Measurements from ENCODE around the gene EFNB2. TPM values are rescaled to one million over a fixed set of nuclear protein-coding genes. Genes with fewer than 3 reads are reported as not detected.

Gene EFNB2
- total RNA-seq, 1 experiment from 2014 or later = 12.3 TPM

DNA sequence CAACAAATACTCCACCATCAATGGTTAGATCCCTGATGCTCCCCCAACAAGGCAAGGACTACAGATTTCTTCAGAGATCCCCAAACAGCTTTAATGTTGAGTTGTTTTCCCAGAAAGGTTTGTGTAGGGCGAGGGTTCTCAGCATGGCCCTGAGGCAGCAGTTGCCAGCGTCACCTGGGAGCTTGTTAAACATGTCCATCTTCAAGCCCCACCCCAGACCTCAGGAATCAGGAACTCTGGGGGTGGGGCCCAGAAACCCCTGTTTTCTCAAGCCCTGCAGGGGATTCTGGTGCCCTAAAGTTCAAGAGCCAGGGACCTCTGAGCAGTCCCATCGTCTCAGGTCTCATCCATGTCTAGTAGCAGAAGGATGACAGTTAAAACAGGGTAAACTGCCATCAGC lies 9.6 kb downstream of the EFNB2 start:
- no peak for DNase-seq (ENCODE audit: low read depth)

DNA sequence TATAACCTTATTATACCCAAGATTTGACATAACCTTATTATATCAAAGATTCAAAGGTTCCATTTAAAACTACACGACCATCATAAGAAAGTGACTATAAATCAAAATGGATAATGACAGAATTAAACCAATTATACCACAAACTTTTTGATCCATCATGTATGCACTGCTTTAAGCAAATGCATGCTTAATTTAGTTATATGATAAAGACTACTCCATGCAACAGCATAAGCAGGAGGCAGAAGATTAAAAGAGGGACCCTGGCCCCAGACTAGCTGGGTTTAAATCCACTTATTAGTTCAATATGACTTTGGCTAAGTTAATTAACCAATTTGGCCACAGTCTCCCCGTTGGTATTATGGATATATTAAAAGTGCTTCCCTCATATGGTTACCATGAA lies 11.4 kb downstream of the EFNB2 start:
- no peak for DNase-seq (ENCODE audit: low read depth)

- no peak for DNase-seq (ENCODE audit: low read depth)
Measured at GRCh38 chr13:106523576-106523975, 11.9 kb downstream of the EFNB2 start.

DNA sequence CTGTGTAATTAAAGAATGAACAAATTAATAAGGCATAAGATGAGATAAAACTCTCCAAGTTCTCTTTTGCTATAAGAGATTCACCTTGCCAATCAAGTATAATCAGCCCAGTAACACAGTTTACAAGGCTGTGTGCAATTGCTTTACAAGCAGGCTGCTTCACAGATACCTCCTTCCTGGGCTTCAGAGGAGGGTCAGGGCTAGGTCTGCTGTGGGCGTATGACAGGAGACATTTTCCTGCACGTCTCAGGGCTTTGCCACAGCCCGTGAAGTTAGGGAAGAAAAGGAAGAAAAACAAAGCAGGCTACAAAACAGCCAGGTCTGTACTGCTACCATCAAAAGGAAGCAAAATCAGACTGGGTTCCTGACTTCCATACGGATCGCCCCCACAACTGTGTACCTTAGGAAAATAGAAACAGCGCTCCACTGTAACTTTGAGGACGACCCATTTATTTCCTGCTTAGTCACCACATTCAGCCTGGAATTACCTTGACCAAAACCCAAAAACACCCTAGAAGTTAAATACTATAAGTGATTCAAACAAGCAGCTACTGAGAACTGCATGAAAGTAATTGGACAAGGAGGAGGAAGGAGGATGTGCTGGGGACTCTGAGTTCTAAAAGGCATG lies 12.4 kb downstream of the EFNB2 start:
- no peak for DNase-seq (ENCODE audit: low read depth)

- no peak for DNase-seq (ENCODE audit: low read depth)
Measured at GRCh38 chr13:106522112-106522705, 13.3 kb downstream of the EFNB2 start.

GRCh38 chr13:106521095-106521799 lies 14.2 kb downstream of the EFNB2 start:
- DNase-seq (ENCODE audit: low read depth) = no peak

- DNase-seq (ENCODE audit: low read depth) = no peak
Measured at GRCh38 chr13:106520251-106521054, 15.0 kb downstream of the EFNB2 start.

DNA sequence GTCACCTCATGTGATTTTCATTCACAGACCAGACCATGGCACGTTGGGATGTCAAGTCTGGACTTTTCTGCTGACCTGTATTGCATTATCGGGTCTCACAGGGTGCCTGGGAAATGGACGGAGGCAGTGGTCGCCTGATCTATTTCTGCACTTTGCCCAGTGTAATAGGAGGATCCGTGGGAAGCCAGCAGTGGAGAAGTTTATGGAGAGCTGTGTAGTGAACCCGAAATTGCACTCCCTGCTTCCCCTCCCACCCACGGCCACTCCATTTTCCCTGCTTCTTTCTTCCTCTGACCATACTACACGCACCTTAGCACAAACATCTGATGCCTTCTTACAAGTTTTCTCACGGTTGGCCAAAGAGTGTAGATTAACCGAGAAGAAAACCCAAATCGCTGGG lies 16.9 kb downstream of the EFNB2 start:
- DNase-seq (ENCODE audit: low read depth) = no peak

DNA sequence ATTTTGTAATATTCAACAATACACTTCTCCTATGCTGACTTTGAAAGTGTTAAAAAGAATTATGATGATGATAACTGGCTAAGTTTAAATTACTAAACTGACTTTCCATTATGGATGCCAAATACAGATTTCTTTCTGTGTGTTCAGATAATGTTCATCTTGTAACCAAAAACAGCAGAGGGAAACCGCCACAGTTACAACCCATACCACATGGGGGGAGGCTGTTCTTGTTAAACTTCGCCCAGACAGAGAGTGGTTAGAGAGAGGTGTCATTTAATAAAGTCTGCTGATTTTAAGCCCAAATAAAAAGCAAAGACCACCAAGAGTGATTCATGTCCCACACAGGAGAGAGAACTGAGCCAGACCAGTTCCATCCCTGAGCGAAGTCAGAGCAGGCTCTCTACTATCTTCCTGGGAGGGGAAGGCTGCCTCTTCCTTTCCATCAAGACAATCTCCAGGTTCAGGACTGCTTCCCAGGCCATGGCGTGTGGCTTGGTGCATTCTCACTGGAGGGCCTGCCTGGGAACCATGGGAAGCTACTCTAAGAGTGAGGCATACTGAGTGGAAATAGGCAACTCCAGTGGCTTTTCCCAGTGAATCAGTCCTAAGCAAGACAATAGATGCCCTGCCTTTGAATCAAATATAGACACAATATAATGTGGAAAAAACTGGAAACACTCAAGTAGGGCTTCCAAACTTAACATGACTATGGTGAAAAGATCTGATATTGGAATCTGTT lies 18.2 kb downstream of the EFNB2 start:
- no peak for DNase-seq (ENCODE audit: low read depth)

- DNase-seq (ENCODE audit: low read depth) = no peak
Measured at GRCh38 chr13:106515635-106516254, 19.7 kb downstream of the EFNB2 start.

- no peak for DNase-seq (ENCODE audit: low read depth)
Measured at GRCh38 chr13:106514928-106515634, 20.4 kb downstream of the EFNB2 start.

DNA sequence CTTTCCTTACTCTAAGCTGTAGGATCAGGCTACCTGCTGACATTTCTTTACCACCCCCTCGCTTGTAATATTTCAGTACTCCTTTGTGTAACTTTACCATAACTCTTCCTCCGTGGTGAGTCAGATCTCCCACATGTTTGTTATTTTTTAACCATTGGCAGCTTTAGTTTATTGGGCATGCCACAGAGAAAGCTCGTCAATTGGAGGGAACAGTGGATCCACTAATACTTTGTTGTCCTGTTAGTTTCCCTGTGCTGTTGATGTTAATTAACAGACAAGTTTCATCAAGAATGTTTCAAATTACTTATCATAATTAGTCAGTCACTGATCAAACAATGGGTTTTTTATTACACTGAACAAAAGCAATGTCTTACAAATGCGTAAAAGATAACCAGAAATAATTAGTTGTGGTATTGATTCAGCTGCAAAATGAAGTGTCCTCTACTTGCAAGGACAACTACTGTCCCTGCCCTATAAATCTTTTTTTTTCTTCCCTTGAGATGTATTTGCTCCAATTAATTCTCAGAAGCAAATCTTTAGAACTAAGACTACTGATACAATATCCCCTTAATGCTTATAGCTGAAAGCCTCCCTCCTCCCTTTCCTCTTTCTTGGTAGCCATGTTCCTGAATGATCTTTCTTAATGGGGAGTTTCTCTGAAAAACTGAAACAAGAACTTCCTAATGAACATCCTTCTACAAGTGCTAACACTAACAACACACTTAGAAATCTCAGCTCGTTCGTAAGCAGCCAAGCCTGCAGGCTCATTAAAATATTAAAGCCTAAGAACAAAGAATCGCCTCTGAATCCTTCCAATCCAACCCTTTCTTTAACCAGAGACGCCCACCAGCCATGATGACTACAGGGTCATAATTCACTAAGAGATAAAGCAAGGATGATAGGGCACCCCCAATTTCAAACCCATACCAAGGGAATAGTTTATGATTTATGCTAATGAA lies 22.2 kb downstream of the EFNB2 start:
- peak; percentile 59 for DNase-seq (ENCODE audit: low read depth)

GRCh38 chr13:106507560-106508274 lies 27.7 kb downstream of the EFNB2 start:
- peak; percentile 85 for DNase-seq (ENCODE audit: low read depth)

- DNase-seq (ENCODE audit: low read depth) = no peak
Measured at GRCh38 chr13:106506286-106506685, 29.2 kb downstream of the EFNB2 start.

- DNase-seq (ENCODE audit: low read depth) = no peak
Measured at GRCh38 chr13:106505732-106506131, 29.7 kb downstream of the EFNB2 start.

- DNase-seq (ENCODE audit: low read depth) = no peak
Measured at GRCh38 chr13:106505295-106505694, 30.2 kb downstream of the EFNB2 start.

DNA sequence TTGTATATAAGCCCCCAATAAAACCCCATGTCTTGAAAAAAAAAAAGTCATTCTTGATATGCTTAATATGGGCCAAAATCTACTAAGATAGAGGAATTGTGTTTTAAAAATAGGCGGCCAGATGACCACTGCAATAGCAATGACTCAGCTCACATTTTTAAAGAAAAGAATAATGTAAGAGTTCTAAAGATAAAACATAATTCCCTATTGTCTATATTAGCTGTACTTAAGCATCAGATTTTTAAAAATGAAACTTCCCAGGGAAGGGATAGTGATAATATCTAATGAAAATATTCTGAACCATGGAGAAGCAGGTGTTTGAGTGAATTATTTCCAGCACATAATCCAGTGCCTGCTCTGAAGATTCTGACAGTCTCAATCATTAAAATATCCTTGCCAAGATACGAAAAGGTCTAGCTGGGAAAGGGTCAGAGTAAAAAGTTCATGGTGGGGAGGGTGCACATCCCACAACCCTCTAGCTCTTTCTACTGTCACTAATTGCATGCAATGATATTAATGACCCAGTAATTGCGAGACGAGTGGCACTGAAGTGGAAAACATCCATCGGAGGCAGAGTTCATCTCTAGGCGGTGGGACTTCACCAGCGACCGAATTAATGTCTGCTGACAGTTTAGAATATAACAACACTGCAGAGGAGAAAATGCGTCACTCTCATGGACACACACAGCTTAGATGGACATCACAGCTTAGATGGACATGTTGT lies 31.6 kb downstream of the EFNB2 start:
- DNase-seq (ENCODE audit: low read depth) = no peak

GRCh38 chr13:106503272-106503671 lies 32.2 kb downstream of the EFNB2 start:
- DNase-seq (ENCODE audit: low read depth) = no peak

Measured in Daoy (cell line).